HepG2 (cell line): ENCODE data around the gene LTB4R. TPM values are rescaled to one million over a fixed set of nuclear protein-coding genes. Genes with fewer than 3 reads are reported as not detected.
A peak's percentile ranks its signal among the peaks of the same experiment; 100 is the strongest.

Experiments
- ARNT ChIP-seq: fragments of 450-650 bp; IDR thresholded peaks from 2 replicates; pipeline ENCODE4 v1.6.1; 2017
- BATF2 ChIP-seq: sonication (generic); formaldehyde crosslinking; IDR thresholded peaks from 2 replicates; pipeline ENCODE4 v1.8.0; 2022; ENCODE audit warnings: mild to moderate bottlenecking, missing genetic modification reagents, moderate library complexity
- CENPT ChIP-seq: sonication (generic); formaldehyde crosslinking; IDR thresholded peaks from 2 replicates; pipeline ENCODE4 v1.8.0; 2022; ENCODE audit warnings: low read depth, mild to moderate bottlenecking, moderate library complexity, missing genetic modification reagents
- FOXP1 ChIP-seq, 2 experiments: fragments of 450-650 bp in 1 of 2; IDR thresholded peaks; 2 replicates each; pipeline ENCODE4 v1.6.1; 2017 to 2018; ENCODE audit warnings: antibody characterized with exemption in 1 of 2
- KDM6A ChIP-seq: IDR thresholded peaks from 2 replicates; pipeline ENCODE4 v1.6.1; 2016; ENCODE audit warnings: low read depth
- MAFF ChIP-seq: IDR thresholded peaks from 2 replicates; pipeline ENCODE4 v1.6.1; 2011; ENCODE audit warnings: low read depth, low read length, improper control_type of control experiment
- MYNN ChIP-seq: sonication (generic); formaldehyde crosslinking; IDR thresholded peaks from 2 replicates; pipeline ENCODE4 v1.4.0; 2020; ENCODE audit warnings: mild to moderate bottlenecking, low read depth, missing genetic modification reagents
- NFYC ChIP-seq: IDR thresholded peaks from 2 replicates; pipeline ENCODE4 v1.6.1; 2016; ENCODE audit warnings: missing genetic modification reagents, missing compliant biosample characterization
- SALL2 ChIP-seq: sonication (generic); formaldehyde crosslinking; IDR thresholded peaks from 2 replicates; pipeline ENCODE4 v1.8.1; 2023; ENCODE audit warnings: mild to moderate bottlenecking, missing genetic modification reagents, inconsistent platforms
- YEATS2 ChIP-seq: sonication (generic); formaldehyde crosslinking; IDR thresholded peaks from 2 replicates; pipeline ENCODE4 v1.4.0; 2020; ENCODE audit warnings: missing genetic modification reagents, borderline replicate concordance
- ZBTB34 ChIP-seq: sonication (generic); formaldehyde crosslinking; IDR thresholded peaks from 2 replicates; pipeline ENCODE4 v1.8.0; 2022; ENCODE audit warnings: mild to moderate bottlenecking, missing genetic modification reagents
- ZBTB39 ChIP-seq: sonication (generic); formaldehyde crosslinking; IDR thresholded peaks from 2 replicates; pipeline ENCODE4 v1.5.0; 2020; ENCODE audit warnings: missing genetic modification reagents
- ZFP82 ChIP-seq: sonication (generic); formaldehyde crosslinking; IDR thresholded peaks from 2 replicates; pipeline ENCODE4 v1.5.1; 2020; ENCODE audit warnings: mild to moderate bottlenecking, missing genetic modification reagents, borderline replicate concordance
- ZNF552 ChIP-seq: sonication (generic); formaldehyde crosslinking; IDR thresholded peaks from 2 replicates; pipeline ENCODE4 v1.9.0; 2022; ENCODE audit warnings: missing genetic modification reagents, mild to moderate bottlenecking, borderline replicate concordance
- ZNF83 ChIP-seq: sonication (generic); formaldehyde crosslinking; IDR thresholded peaks from 2 replicates; pipeline ENCODE4 v1.4.0; 2020; ENCODE audit warnings: missing genetic modification reagents, mild to moderate bottlenecking, borderline replicate concordance
- ZNF878 ChIP-seq: sonication (generic); formaldehyde crosslinking; IDR thresholded peaks from 2 replicates; pipeline ENCODE4 v1.8.1; 2023; ENCODE audit warnings: mild to moderate bottlenecking, missing genetic modification reagents, moderate library complexity
- polyA plus RNA-seq, 8 experiments: library from polyadenylated mRNA; depleted of rRNA in 3 of 8; stranded (reverse) in 7 of 8; unstranded in 1 of 8; fragments of >200 nt; fragmentation: Illumina TruSeq in 4 of 8; extraction: Trizol in 4 of 8; gene quantifications; 2 replicates each; pipeline versions ENCODE4 v1.2.1 to v1.2.3, GENCODE V29; 2011 to 2016; ENCODE audit warnings: low read depth in 4 of 8, missing spikeins in 1 of 8, mixed read lengths in 1 of 8; ENCODE audit not compliant: insufficient read depth in 1 of 8
- total RNA-seq, 5 experiments: library from RNA; depleted of rRNA; stranded (reverse); fragments of >200 nt; fragmentation: Illumina TruSeq; extraction: Trizol; gene quantifications; 2 replicates each; pipeline ENCODE4 v1.2.3, GENCODE V29; 2016; ENCODE audit warnings: low read depth in 1 of 5
- TF ChIP-seq, protein P1 (sequence below): sonication (generic); formaldehyde crosslinking; IDR thresholded peaks from 2 replicates; pipeline ENCODE4 v1.4.0; 2020; ENCODE audit warnings: missing genetic modification reagents
- TF ChIP-seq, protein P2 (sequence below), 2 experiments: sonication (generic) in 1 of 2; formaldehyde crosslinking in 1 of 2; IDR thresholded peaks; 2 replicates each; pipeline versions ENCODE4 v1.4.0 to v1.6.1; 2018 to 2020; ENCODE audit warnings: missing genetic modification reagents in 2 of 2, borderline replicate concordance in 1 of 2, low read depth in 1 of 2, mild to moderate bottlenecking in 1 of 2, missing biosample characterization in 1 of 2
- TF ChIP-seq, protein P3 (sequence below): sonication (generic); formaldehyde crosslinking; IDR thresholded peaks from 2 replicates; pipeline ENCODE4 v1.9.0; 2021; ENCODE audit warnings: missing genetic modification reagents, mild to moderate bottlenecking, borderline replicate concordance

The LTB4R gene
- total and polyA plus RNA-seq, 2 of the 13 experiments (the other 11 are each of a cell fraction or from before 2014, with no cell fraction given): 3.2 to 8.2 TPM

DNA sequence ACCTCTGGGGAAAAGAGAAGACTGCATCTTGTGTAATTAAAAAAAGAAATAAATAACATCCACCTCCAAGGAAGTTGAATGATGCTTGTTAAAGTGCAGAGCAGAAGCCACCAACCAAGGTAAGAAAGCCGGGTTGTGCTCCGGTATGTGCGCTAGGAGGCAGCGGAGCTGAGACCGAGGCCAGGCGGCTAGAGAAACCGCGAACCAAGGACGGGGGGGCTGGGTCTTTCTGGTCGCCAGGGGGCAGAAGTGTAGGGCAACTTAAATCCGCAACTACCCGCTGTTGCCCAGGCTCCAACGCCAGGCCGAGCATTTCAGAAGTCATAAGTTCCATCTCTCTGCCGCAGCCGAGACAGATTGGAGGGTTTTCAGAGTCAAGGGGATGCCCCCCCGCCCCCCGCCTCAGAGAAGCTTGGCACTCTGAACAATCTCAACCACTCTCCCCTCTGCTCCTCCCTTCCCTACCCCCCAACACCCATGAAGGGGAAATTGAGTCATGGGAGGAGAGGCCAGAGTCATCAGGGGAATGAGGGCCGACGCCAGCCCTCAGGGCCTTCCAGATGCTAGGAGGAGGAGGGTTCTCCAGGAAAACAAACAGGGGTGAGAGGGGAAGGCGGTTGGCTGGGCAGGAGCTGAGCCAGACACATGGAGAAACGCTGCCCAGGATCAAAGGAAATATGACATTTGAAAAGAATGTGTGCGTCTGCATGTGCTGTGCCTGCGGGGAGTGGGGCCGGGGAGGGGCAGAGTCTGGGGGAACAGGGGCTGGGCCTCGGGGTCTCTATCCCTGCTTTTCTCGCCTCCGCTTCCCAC lies 54.5 kb downstream of the LTB4R start (continued):
- TF ChIP-seq, protein P1, sequence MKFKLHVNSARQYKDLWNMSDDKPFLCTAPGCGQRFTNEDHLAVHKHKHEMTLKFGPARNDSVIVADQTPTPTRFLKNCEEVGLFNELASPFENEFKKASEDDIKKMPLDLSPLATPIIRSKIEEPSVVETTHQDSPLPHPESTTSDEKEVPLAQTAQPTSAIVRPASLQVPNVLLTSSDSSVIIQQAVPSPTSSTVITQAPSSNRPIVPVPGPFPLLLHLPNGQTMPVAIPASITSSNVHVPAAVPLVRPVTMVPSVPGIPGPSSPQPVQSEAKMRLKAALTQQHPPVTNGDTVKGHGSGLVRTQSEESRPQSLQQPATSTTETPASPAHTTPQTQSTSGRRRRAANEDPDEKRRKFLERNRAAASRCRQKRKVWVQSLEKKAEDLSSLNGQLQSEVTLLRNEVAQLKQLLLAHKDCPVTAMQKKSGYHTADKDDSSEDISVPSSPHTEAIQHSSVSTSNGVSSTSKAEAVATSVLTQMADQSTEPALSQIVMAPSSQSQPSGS (CRISPR knock-in tag): peak; percentile 85; the same call in 1 of the 2 replicates
- TF ChIP-seq SALL2 (CRISPR knock-in tag) (peak; percentile 89), ZNF552 (CRISPR knock-in tag) (0 out of 2 replicates have a peak, but pooled peaks have one; percentile 66), ZBTB34 (CRISPR knock-in tag) (no peak), BATF2 (CRISPR knock-in tag) (no peak), MAFF (no peak), MYNN (CRISPR knock-in tag) (0 out of 2 replicates have a peak, but pooled peaks have one; percentile 84), KDM6A (CRISPR knock-in tag) (no peak), ZFP82 (CRISPR knock-in tag) (0 out of 2 replicates have a peak, but pooled peaks have one; percentile 32), ZNF878 (CRISPR knock-in tag) (no peak), ZBTB39 (0 out of 2 replicates have a peak, but pooled peaks have one; percentile 55), ARNT (no peak), CENPT (no peak), FOXP1 (IDR thresholded peaks at IDR 0.05) (no peak), FOXP1 (CRISPR knock-in tag; IDR thresholded peaks at IDR 0.05) (peak; percentile 27; the same call in 1 of the 2 replicates), YEATS2 (CRISPR knock-in tag) (peak; percentile 81; the same call in 1 of the 2 replicates), ZNF83 (no peak; the same call in 1 of the 2 replicates), NFYC (peak; percentile 40)
- TF ChIP-seq, protein P2, sequence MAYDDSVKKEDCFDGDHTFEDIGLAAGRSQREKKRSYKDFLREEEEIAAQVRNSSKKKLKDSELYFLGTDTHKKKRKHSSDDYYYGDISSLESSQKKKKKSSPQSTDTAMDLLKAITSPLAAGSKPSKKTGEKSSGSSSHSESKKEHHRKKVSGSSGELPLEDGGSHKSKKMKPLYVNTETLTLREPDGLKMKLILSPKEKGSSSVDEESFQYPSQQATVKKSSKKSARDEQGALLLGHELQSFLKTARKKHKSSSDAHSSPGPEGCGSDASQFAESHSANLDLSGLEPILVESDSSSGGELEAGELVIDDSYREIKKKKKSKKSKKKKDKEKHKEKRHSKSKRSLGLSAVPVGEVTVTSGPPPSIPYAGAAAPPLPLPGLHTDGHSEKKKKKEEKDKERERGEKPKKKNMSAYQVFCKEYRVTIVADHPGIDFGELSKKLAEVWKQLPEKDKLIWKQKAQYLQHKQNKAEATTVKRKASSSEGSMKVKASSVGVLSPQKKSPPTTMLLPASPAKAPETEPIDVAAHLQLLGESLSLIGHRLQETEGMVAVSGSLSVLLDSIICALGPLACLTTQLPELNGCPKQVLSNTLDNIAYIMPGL (CRISPR knock-in tag; IDR thresholded peaks at IDR 0.05; ENCODE audit: borderline replicate concordance in 1 of 2, low read depth in 1 of 2): peak; percentile 99
- TF ChIP-seq, protein P3, sequence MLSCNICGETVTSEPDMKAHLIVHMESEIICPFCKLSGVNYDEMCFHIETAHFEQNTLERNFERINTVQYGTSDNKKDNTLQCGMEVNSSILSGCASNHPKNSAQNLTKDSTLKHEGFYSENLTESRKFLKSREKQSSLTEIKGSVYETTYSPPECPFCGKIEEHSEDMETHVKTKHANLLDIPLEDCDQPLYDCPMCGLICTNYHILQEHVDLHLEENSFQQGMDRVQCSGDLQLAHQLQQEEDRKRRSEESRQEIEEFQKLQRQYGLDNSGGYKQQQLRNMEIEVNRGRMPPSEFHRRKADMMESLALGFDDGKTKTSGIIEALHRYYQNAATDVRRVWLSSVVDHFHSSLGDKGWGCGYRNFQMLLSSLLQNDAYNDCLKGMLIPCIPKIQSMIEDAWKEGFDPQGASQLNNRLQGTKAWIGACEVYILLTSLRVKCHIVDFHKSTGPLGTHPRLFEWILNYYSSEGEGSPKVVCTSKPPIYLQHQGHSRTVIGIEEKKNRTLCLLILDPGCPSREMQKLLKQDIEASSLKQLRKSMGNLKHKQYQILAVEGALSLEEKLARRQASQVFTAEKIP: no peak
